Trophoblast cell (in vitro differentiated cells and primary cell): ENCODE data around the gene VWA5B1.

Experiments
- DNase-seq, 2 donors: peaks; one replicate each; pipeline ENCODE4 v3.0.0-alpha.2; 2016
- H2AFZ ChIP-seq: 2 replicates; pipeline ENCODE4 v1.6.1; 2013; ENCODE audit warnings: low read length, moderate library complexity, mild to moderate bottlenecking; ENCODE audit not compliant: insufficient read depth, poor library complexity
- H2AK5ac ChIP-seq: 2 replicates; pipeline ENCODE4 v1.6.1; 2013; ENCODE audit warnings: mild to moderate bottlenecking, low read length
- H2BK120ac ChIP-seq: 2 replicates; pipeline ENCODE4 v1.6.1; 2013; ENCODE audit warnings: low read length, mild to moderate bottlenecking, moderate library complexity; ENCODE audit not compliant: insufficient read depth, poor library complexity
- H2BK12ac ChIP-seq: 2 replicates; pipeline ENCODE4 v1.6.1; 2013; ENCODE audit warnings: mild to moderate bottlenecking, low read length, moderate library complexity
- H2BK5ac ChIP-seq: 2 replicates; pipeline ENCODE4 v1.6.1; 2013; ENCODE audit warnings: low read length, low read depth, moderate library complexity, mild to moderate bottlenecking; ENCODE audit not compliant: poor library complexity
- H3K14ac ChIP-seq: 2 replicates; pipeline ENCODE4 v1.6.1; 2013; ENCODE audit warnings: mild to moderate bottlenecking, low read length
- H3K18ac ChIP-seq: 2 replicates; pipeline ENCODE4 v1.6.1; 2013; ENCODE audit warnings: mild to moderate bottlenecking, low read length
- H3K23ac ChIP-seq: 2 replicates; pipeline ENCODE4 v1.6.1; 2013; ENCODE audit warnings: low read length
- H3K27ac ChIP-seq: 2 replicates; pipeline ENCODE4 v1.5.1; 2013; ENCODE audit warnings: low read depth, mild to moderate bottlenecking, inconsistent platforms, low read length, moderate library complexity
- H3K27me3 ChIP-seq: 2 replicates; pipeline ENCODE4 v1.6.1; 2013; ENCODE audit warnings: inconsistent platforms, mild to moderate bottlenecking, low read length, moderate library complexity; ENCODE audit not compliant: insufficient read depth
- H3K36me3 ChIP-seq, 2 experiments: 1 replicate in 1 of 2; 2 replicates in 1 of 2; pipeline ENCODE4 v1.6.1; 2013; ENCODE audit warnings: low read length in 2 of 2, mild to moderate bottlenecking in 2 of 2, moderate library complexity in 1 of 2; ENCODE audit not compliant: insufficient read depth in 2 of 2, control insufficient read depth in 1 of 2
- H3K4ac ChIP-seq: 2 replicates; pipeline ENCODE4 v1.6.1; 2013; ENCODE audit warnings: low read depth, mild to moderate bottlenecking, low read length, moderate library complexity
- H3K4me1 ChIP-seq, 2 experiments: 1 replicate in 1 of 2; 2 replicates in 1 of 2; pipeline ENCODE4 v1.6.1; 2013; ENCODE audit warnings: low read length in 2 of 2, mild to moderate bottlenecking in 2 of 2, moderate library complexity in 1 of 2; ENCODE audit not compliant: insufficient read depth in 2 of 2, control insufficient read depth in 1 of 2
- H3K4me2 ChIP-seq: 2 replicates; pipeline ENCODE4 v1.6.1; 2013; ENCODE audit warnings: inconsistent platforms, mild to moderate bottlenecking, low read length, moderate library complexity
- H3K4me3 ChIP-seq: 2 replicates; pipeline ENCODE4 v1.5.1; 2013; ENCODE audit warnings: mild to moderate bottlenecking, low read depth, low read length, inconsistent platforms
- H3K79me1 ChIP-seq: one replicate; pipeline ENCODE4 v1.6.1; 2013; ENCODE audit warnings: low read length
- H3K79me2 ChIP-seq: 2 replicates; pipeline ENCODE4 v1.6.1; 2013; ENCODE audit warnings: low read length, mild to moderate bottlenecking; ENCODE audit not compliant: control insufficient read depth, insufficient read depth, poor library complexity
- H3K9ac ChIP-seq: 2 replicates; pipeline ENCODE4 v1.6.1; 2013; ENCODE audit warnings: mild to moderate bottlenecking, low read length
- H3K9me3 ChIP-seq: 2 replicates; pipeline ENCODE4 v1.6.1; 2013; ENCODE audit warnings: low read depth, mild to moderate bottlenecking, control low read depth, inconsistent platforms, low read length; ENCODE audit not compliant: insufficient read depth
- H4K12ac ChIP-seq: 2 replicates; pipeline ENCODE4 v1.6.1; 2013; ENCODE audit warnings: low read depth, mild to moderate bottlenecking, low read length, moderate library complexity
- H4K8ac ChIP-seq: 2 replicates; pipeline ENCODE4 v1.6.1; 2013; ENCODE audit warnings: low read depth, mild to moderate bottlenecking, low read length, moderate library complexity
- H4K91ac ChIP-seq: one replicate; pipeline ENCODE4 v1.6.1; 2013; ENCODE audit warnings: low read depth, mild to moderate bottlenecking, low read length, moderate library complexity
- WGBS: extraction: QIAGEN DNeasy Blood & Tissue Kit; methylation state at CpG from one replicate; pipeline ENCODE4 v1.1.7; 2013; ENCODE audit warnings: missing lambda C conversion rate; ENCODE audit not compliant: insufficient read length, insufficient coverage; ENCODE audit errors: extremely low coverage; 5-methylcytosine and 5-hydroxymethylcytosine counted together

The VWA5B1 gene

DNA sequence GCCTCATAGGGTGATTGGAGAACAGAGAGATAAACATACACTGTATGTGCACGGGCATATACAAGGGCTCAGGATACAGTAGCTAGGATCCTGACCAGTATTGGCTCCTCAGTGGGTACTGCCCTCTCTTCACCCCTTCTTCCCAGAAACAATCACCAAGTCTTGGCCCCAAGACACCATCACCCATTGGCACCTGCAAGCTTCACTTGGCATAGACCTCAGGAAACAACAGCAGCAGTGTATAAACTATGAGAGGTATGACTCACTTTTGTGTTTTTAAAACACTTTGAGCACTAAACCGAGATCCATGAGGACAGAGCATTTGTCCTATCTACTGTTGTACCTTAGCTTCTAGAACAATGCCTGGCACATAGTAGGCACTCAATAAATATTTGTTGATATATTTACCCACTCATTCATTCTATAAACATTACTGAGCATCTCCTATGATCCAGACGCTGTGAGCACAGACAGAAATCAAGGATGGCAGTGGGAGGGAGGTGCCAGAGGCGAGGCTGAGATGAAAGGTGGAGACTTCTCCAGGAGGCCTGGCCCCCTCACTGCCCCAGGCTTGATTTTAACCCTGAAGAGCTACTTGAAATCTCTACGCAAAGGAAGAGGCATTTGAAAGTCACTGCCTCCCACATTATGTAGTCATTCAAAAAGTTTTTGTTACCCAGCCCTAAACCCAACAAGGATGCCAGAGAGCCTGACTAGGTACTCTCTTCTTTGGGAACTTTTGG, 100.1 kb downstream of the VWA5B1 start:
- no peak overlapping the region for H2BK120ac ChIP-seq
- no peak overlapping the region for H4K91ac ChIP-seq
- H3K27ac ChIP-seq: no peak overlapping the region
- H2BK12ac ChIP-seq: no peak overlapping the region
- no peak overlapping the region for H3K18ac ChIP-seq
- H3K4me1 ChIP-seq: no peaks in the 10 kb centered on the region
- no peak overlapping the region for H3K14ac ChIP-seq
- DNase-seq: no peak
- H3K36me3 ChIP-seq: no peaks in the 10 kb centered on the region
- no CpG with 5 or more reads among the region's 5 CpGs for WGBS
- H3K4me3 ChIP-seq: no peak overlapping the region
- no peak overlapping the region for H3K9ac ChIP-seq
- no peak overlapping the region for H4K12ac ChIP-seq
- H3K4ac ChIP-seq: no peak overlapping the region
- no peak overlapping the region for H3K4me2 ChIP-seq
- no peak overlapping the region for H2BK5ac ChIP-seq
- H2AK5ac ChIP-seq: no peak overlapping the region
- no peaks in the 10 kb centered on the region for H3K79me1 ChIP-seq
- no peak overlapping the region for H2AFZ ChIP-seq
- no peak overlapping the region for H3K23ac ChIP-seq
- no peaks in the 10 kb centered on the region for H3K79me2 ChIP-seq
- peaks cover 3% of the 10 kb centered on the region for H3K27me3 ChIP-seq
- H3K9me3 ChIP-seq: peaks cover 1% of the 10 kb centered on the region
- no peak overlapping the region for H4K8ac ChIP-seq

DNA sequence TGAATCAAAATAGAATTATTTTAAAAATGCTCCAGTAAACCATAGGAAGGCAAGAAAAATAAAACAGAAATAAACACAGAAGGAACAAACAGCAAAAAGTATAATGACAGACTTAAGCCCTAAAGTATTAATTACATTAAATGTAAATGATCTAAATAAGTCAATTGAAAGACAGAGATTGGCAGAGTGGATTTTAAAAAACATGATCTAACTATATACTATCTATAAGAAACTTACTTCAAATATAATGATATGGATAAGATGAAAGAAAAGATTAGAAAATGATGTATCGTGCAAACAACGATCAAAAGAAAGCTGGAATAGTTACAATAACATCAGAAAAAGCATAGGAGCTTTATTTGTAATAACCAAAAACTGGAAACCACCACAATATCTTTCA, 104.6 kb downstream of the VWA5B1 start:
- Histone ChIP-seq H2BK120ac (no peak overlapping the region), H3K14ac (no peak overlapping the region), H4K12ac (no peak overlapping the region), H3K79me2 (no peaks in the 10 kb centered on the region), H4K91ac (no peak overlapping the region), H4K8ac (no peak overlapping the region), H3K4me1 (no peaks in the 10 kb centered on the region), H3K27ac (no peak overlapping the region), H3K23ac (no peak overlapping the region), H2AFZ (no peak overlapping the region), H3K4me2 (no peak overlapping the region), H3K4ac (no peak overlapping the region), H2BK12ac (no peak overlapping the region), H3K9ac (no peak overlapping the region), H3K36me3 (no peaks in the 10 kb centered on the region), H2AK5ac (no peak overlapping the region), H2BK5ac (no peak overlapping the region), H3K4me3 (no peak overlapping the region), H3K9me3 (peaks cover 2% of the 10 kb centered on the region), H3K79me1 (no peaks in the 10 kb centered on the region), H3K18ac (no peak overlapping the region), H3K27me3 (peaks cover 4% of the 10 kb centered on the region)
- WGBS: no CpG with 5 or more reads among the region's 2 CpGs
- DNase-seq: no peak

DNA sequence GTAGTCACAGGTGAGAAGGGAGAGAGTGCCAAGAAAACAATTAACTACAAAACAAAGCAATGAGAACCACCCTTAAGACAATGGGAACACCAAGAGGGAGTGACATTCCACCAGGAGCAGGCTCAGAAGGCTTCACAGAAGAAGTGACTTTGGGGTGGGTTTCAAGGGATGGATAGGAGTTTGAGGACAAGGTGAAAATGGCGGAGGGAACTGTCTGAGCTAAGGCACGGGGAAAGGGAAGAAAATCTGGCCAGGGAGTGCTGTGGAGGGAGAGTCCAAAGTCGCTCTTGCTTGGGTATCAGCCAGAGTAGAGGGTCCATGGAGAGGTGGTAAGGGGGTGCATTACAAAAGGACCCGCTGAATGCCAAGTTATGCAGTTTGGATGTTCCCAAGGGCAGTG, 108.1 kb downstream of the VWA5B1 start:
- Histone ChIP-seq H3K4me3 (no peak overlapping the region), H3K79me1 (no peaks in the 10 kb centered on the region), H4K8ac (no peak overlapping the region), H3K23ac (no peak overlapping the region), H4K91ac (no peak overlapping the region), H3K27me3 (peaks cover 4% of the 10 kb centered on the region), H2AFZ (no peak overlapping the region), H3K14ac (no peak overlapping the region), H2BK12ac (no peak overlapping the region), H2AK5ac (no peak overlapping the region), H2BK120ac (no peak overlapping the region), H3K4me1 (no peaks in the 10 kb centered on the region), H4K12ac (no peak overlapping the region), H3K36me3 (no peaks in the 10 kb centered on the region), H3K4me2 (no peak overlapping the region), H3K18ac (no peak overlapping the region), H3K27ac (no peak overlapping the region), H2BK5ac (no peak overlapping the region), H3K9me3 (peaks cover 3% of the 10 kb centered on the region), H3K79me2 (no peaks in the 10 kb centered on the region), H3K9ac (no peak overlapping the region), H3K4ac (no peak overlapping the region)
- no CpG with 5 or more reads among the region's 4 CpGs for WGBS
- no peak for DNase-seq

DNA sequence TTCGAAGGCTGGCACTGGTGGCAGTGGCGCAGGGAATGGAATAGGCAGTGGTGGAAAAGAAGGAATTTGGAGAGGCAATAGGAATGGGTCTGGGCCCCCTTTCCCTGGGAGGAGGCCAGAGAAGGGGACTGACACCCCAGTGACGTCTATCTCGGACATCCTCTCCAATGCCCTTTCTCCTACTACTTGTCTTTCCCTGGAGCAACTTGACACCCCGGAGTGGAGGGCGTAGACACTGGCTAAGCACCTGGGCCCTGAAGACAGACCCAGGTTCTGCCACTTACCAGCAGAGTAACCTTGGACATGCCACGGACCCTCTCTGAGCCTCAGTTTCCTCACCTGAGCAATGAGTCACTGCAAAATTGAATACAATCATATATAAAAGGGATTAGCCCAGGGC, 108.5 kb downstream of the VWA5B1 start:
- Histone ChIP-seq H2BK5ac (no peak overlapping the region), H2AFZ (no peak overlapping the region), H4K91ac (no peak overlapping the region), H2AK5ac (no peak overlapping the region), H3K9me3 (peaks cover 3% of the 10 kb centered on the region), H3K18ac (no peak overlapping the region), H3K23ac (no peak overlapping the region), H2BK12ac (no peak overlapping the region), H3K79me1 (no peaks in the 10 kb centered on the region), H3K36me3 (no peaks in the 10 kb centered on the region), H4K12ac (no peak overlapping the region), H3K4me1 (no peaks in the 10 kb centered on the region), H3K27me3 (peaks cover 4% of the 10 kb centered on the region), H3K4ac (no peak overlapping the region), H3K27ac (no peak overlapping the region), H3K14ac (no peak overlapping the region), H2BK120ac (no peak overlapping the region), H3K4me2 (no peak overlapping the region), H4K8ac (no peak overlapping the region), H3K79me2 (no peaks in the 10 kb centered on the region), H3K4me3 (no peak overlapping the region), H3K9ac (no peak overlapping the region)
- WGBS: no CpG with 5 or more reads among the region's 7 CpGs
- no peak for DNase-seq
